GM23338 (cell line): Measurements from ENCODE around the gene POLG2. TPM values are rescaled to one million over a fixed set of nuclear protein-coding genes. Genes with fewer than 3 reads are reported as not detected.

Source experiments
- ATAC-seq: fragments of 200-7000 bp; cut with Tn5 transposase; 3 replicates; pipeline ENCODE4 v1.9.1; 2020
- DNase-seq: peaks from one replicate; pipeline ENCODE4 v3.0.0-alpha.2; 2015; ENCODE audit warnings: low spot score
- H2AFZ ChIP-seq: fragments of 200-600 bp; sonication (generic); 2 replicates; pipeline ENCODE4 v1.8.0; 2016; ENCODE audit warnings: antibody characterized with exemption, mild to moderate bottlenecking, moderate library complexity
- H3F3A ChIP-seq: fragments of 200-600 bp; sonication (generic); replicated peaks from 2 replicates; pipeline ENCODE4 v1.8.0; 2017; ENCODE audit warnings: antibody characterized with exemption, mixed run types, low read depth
- H3K27ac ChIP-seq: fragments of 200-600 bp; sonication (generic); 2 replicates; pipeline ENCODE4 v1.6.1; 2016; ENCODE audit warnings: low read depth
- H3K27me3 ChIP-seq: fragments of 200-600 bp; sonication (generic); 2 replicates; pipeline ENCODE4 v1.8.0; 2016; ENCODE audit warnings: mild to moderate bottlenecking, mixed run types, moderate library complexity; ENCODE audit not compliant: insufficient read depth
- H3K36me3 ChIP-seq: fragments of 200-600 bp; sonication (generic); 2 replicates; pipeline ENCODE4 v1.8.0; 2016; ENCODE audit warnings: mild to moderate bottlenecking; ENCODE audit not compliant: insufficient read depth
- H3K4me1 ChIP-seq: fragments of 200-600 bp; sonication (generic); 2 replicates; pipeline ENCODE4 v1.8.0; 2016; ENCODE audit warnings: mild to moderate bottlenecking, moderate library complexity; ENCODE audit not compliant: insufficient read depth
- H3K4me2 ChIP-seq: fragments of 200-600 bp; sonication (generic); 2 replicates; pipeline ENCODE4 v1.7.1; 2017; ENCODE audit warnings: mixed run types
- H3K4me3 ChIP-seq: fragments of 200-600 bp; sonication (generic); 2 replicates; pipeline ENCODE4 v1.6.1; 2016; ENCODE audit warnings: mixed run types
- H3K79me2 ChIP-seq: fragments of 200-600 bp; sonication (generic); replicated peaks from 2 replicates; pipeline ENCODE4 v1.8.0; 2017; ENCODE audit warnings: mild to moderate bottlenecking; ENCODE audit not compliant: insufficient read depth
- H3K9me2 ChIP-seq: fragments of 200-600 bp; sonication (generic); 2 replicates; pipeline ENCODE4 v1.8.0; 2017; ENCODE audit not compliant: insufficient read depth
- H4K20me1 ChIP-seq: fragments of 200-600 bp; sonication (generic); replicated peaks from 2 replicates; pipeline ENCODE4 v1.8.0; 2017; ENCODE audit warnings: mild to moderate bottlenecking; ENCODE audit not compliant: insufficient read depth
- H3K27ac Mint-ChIP-seq: 2 replicates; pipeline ENCODE4 v1.8.0; 2020; ENCODE audit warnings: inconsistent platforms, mild to moderate bottlenecking, moderate library complexity, mixed read lengths
- H3K27me3 Mint-ChIP-seq: 3 replicates; pipeline ENCODE4 v1.8.0; 2022; ENCODE audit warnings: low read depth, mild to moderate bottlenecking, moderate library complexity, mixed read lengths, inconsistent platforms; ENCODE audit not compliant: insufficient read depth, poor library complexity
- H3K36me3 Mint-ChIP-seq: 3 replicates; pipeline ENCODE4 v1.8.0; 2021; ENCODE audit warnings: low read depth, mild to moderate bottlenecking, inconsistent platforms, moderate library complexity, mixed read lengths
- H3K4me1 Mint-ChIP-seq: 3 replicates; pipeline ENCODE4 v1.8.0; 2020; ENCODE audit warnings: mild to moderate bottlenecking, inconsistent platforms, mixed read lengths
- H3K4me3 Mint-ChIP-seq: 3 replicates; pipeline ENCODE4 v1.8.0; 2021; ENCODE audit warnings: moderate library complexity, mild to moderate bottlenecking, inconsistent platforms, mixed read lengths
- H3K9me3 Mint-ChIP-seq: 3 replicates; pipeline ENCODE4 v1.8.0; 2020; ENCODE audit warnings: moderate library complexity, mild to moderate bottlenecking, inconsistent platforms, mixed read lengths
- CREB1 ChIP-seq: fragments of 250-450 bp; sonication (Bioruptor Pico); IDR thresholded peaks from 2 replicates; pipeline ENCODE4 v1.5.0; 2020; ENCODE audit warnings: low read depth, mild to moderate bottlenecking, moderate library complexity
- EZH2 ChIP-seq: fragments of 200-600 bp; sonication (generic); IDR thresholded peaks from one replicate; pipeline ENCODE4 v1.8.0; 2017; ENCODE audit warnings: antibody characterized with exemption, mild to moderate bottlenecking, low read depth; ENCODE audit not compliant: unreplicated experiment
- JUNB ChIP-seq: IDR thresholded peaks from one replicate; pipeline ENCODE4 v1.6.1; 2016; ENCODE audit warnings: antibody characterized with exemption; ENCODE audit not compliant: unreplicated experiment
- NANOG ChIP-seq: IDR thresholded peaks from 2 replicates; pipeline ENCODE4 v1.6.1; 2016; ENCODE audit warnings: antibody characterized with exemption, borderline replicate concordance
- POLR2AphosphoS5 ChIP-seq: IDR thresholded peaks from 2 replicates; pipeline ENCODE4 v1.6.1; 2016; ENCODE audit warnings: antibody characterized with exemption, low read depth
- REST ChIP-seq: IDR thresholded peaks from one replicate; pipeline ENCODE4 v1.6.1; 2018; ENCODE audit warnings: antibody characterized with exemption; ENCODE audit not compliant: unreplicated experiment
- ZNF114 ChIP-seq: fragments of 250-450 bp; sonication (Bioruptor Pico); IDR thresholded peaks from 2 replicates; pipeline ENCODE4 v1.5.0; 2020; ENCODE audit warnings: mild to moderate bottlenecking, moderate library complexity
- ZNF331 ChIP-seq: fragments of 250-450 bp; sonication (Bioruptor Pico); IDR thresholded peaks from 2 replicates; pipeline ENCODE4 v1.5.0; 2020; ENCODE audit warnings: low read depth, mild to moderate bottlenecking, moderate library complexity
- ZNF462 ChIP-seq: fragments of 250-450 bp; sonication (Bioruptor Pico); IDR thresholded peaks from 2 replicates; pipeline ENCODE4 v1.5.0; 2020; ENCODE audit warnings: mild to moderate bottlenecking, moderate library complexity
- polyA plus RNA-seq: library from polyadenylated mRNA; unstranded; fragments of >200 nt; fragmentation: Nextera tagmentation; extraction: Ambion mirVana; gene quantifications from 2 replicates; pipeline ENCODE4 v1.2.1, GENCODE V29; 2016
- total RNA-seq: library from RNA; depleted of rRNA; stranded (reverse); fragments of >200 nt; shearing (Covaris generic); gene quantifications from 2 replicates; pipeline ENCODE4 v1.2.3, GENCODE V29; 2014

The POLG2 gene
- total and polyA plus RNA-seq, 2 experiments from 2014 or later = 20.2 to 28.0 TPM

DNA sequence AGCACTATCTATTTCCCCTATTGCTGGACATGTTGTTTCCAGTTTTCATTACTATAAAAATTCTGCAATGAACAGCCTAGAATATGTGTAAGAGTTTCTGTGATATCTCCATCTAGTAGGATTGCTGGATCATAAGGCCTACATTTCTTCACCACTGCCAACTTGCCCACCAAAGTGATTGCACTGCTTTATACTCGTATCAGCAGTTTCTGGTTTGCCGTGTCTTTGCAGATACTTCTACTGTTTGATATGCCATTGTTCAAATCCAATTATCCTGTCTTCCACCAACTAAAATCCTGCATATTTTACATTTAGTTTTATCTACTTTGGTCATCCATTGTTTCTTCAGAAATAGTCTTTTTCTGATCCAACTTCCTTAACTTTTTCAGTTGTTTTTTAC is 31.1 kb upstream of the POLG2 start:
- no peak overlapping the region for H3K4me3 ChIP-seq
- H4K20me1 ChIP-seq = peaks cover 19% of the 10 kb centered on the region
- no peak overlapping the region for H3K4me2 ChIP-seq
- H3K4me1 Mint-ChIP-seq = no peaks in the 10 kb centered on the region
- H3K4me1 ChIP-seq = no peaks in the 10 kb centered on the region
- H3K36me3 Mint-ChIP-seq = peaks cover 92% of the 10 kb centered on the region
- ATAC-seq = no peak
- H3F3A ChIP-seq = no peaks in the 10 kb centered on the region
- H3K27me3 Mint-ChIP-seq = no peaks in the 10 kb centered on the region
- TF ChIP-seq JUNB = no peak
- no peak for TF ChIP-seq POLR2AphosphoS5
- TF ChIP-seq CREB1 = no peak
- no peak for TF ChIP-seq EZH2
- no peak for TF ChIP-seq REST
- no peak for TF ChIP-seq NANOG
- no peak for TF ChIP-seq ZNF462
- no peak for TF ChIP-seq ZNF331
- no peak for TF ChIP-seq ZNF114
- H3K9me3 Mint-ChIP-seq = no peaks in the 10 kb centered on the region
- H3K36me3 ChIP-seq = peaks cover 94% of the 10 kb centered on the region
- no peak overlapping the region for H3K27ac ChIP-seq
- H2AFZ ChIP-seq = no peak overlapping the region
- no peak overlapping the region for H3K4me3 Mint-ChIP-seq
- no peaks in the 10 kb centered on the region for H3K9me2 ChIP-seq
- H3K27ac Mint-ChIP-seq = no peak overlapping the region
- no peaks in the 10 kb centered on the region for H3K27me3 ChIP-seq
- H3K79me2 ChIP-seq = no peaks in the 10 kb centered on the region
- DNase-seq = no peak
